GM19467 (cell line): ENCODE measurements around the gene ATP5PF.
A peak's percentile ranks its signal among the peaks of the same experiment; 100 is the strongest.
"Not testable (repeated sequence)": the region's sequence is repeated elsewhere in the genome, so short reads cannot be mapped to it uniquely, and the experiment has no call there.

Experiments
- ATAC-seq: cut with Tn5 transposase; IDR thresholded peaks from one replicate; pipeline ENCODE4 v1.9.1; 2021; ENCODE audit warnings: mild to moderate bottlenecking, moderate library complexity; ENCODE audit not compliant: unreplicated experiment

Gene ATP5PF

DNA sequence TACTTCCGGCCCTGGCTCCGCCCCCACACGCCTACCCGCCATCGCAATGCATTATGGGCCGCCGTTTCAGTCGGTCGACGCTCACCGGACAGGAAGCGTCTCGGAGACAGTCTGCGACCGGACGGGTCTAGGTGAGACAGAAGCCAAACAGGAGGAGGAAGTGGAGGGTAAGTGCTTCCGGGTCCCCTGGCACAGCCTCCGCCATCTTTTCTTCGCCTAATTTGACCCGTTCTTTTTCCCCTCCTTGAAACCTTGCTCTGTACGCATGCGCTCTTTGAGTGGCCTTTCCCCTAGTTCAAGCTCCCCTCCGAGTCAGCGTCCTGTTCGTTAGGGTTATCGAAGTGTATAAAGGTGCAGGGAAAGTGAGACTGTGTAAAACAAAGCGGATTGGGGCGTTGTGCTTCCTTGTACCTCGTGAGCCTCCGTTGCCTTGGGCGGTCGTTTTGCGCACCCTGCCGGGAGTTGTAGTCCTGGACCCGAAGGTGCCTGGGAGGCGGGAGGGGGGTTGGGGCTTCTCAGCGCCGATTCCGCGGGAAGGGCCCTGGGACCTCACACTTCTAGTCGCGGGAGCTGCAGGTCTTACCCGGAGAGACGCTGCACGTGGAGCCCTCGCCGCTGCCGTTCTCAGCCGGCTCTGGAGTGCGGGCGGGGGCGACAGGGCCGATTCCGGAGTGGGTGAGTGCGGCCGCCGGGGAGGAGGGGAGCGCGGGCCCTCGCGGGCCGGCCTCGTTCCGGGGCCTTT lies at the start of gene ATP5PF, which contains the start of gene GABPA:
TSS of gene ATP5PF (minus strand) at position 1 of the 742 bp plus-strand sequence. CDS start 5,110 bp downstream, outside the sequence.
TSS of gene GABPA (plus strand) at position 69 of the 742 bp plus-strand sequence. CDS start 6,627 bp downstream, outside the sequence.
- peak; percentile 89 for ATAC-seq

DNA sequence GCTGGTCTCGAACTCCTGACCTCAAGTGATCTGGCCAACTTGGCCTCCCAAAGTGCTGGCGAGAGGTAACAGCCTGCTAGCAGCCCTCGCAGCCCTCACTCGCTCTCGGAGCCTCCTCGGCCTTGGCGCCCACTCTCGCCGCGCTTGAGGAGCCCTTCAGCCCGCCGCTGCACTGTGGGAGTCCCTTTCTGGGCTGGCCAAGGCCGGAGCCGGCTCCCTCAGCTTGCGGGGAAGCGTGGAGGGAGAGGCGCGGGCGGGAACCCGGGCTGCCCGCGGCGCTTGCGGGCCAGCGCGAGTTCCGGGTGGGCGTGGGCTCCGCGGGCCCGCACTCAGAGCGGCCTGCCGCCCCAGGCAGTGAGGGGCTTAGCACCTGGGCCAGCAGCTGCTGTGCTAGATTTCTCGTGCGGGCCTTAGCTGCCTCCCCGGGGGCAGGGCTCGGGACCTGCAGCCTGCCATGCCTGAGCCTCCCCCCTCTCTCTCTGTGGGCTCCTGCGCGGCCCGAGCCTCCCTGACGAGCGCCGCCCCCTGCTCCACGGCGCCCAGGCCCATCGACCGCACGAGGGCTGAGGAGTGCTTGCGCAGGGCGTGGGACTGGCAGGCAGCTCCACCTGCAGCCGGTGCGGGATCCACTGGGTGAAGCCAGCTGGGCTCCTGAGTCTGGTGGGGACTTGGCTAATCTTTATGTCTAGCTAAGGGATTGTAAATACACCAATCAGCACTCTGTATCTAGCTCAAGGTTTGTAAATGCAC lies 43.6 kb upstream of the ATP5PF start:
- not testable (repeated sequence) for ATAC-seq

- no peak for ATAC-seq
These were observed 41.7 kb upstream of the ATP5PF start for GRCh38 chr21:25776440-25776839.

DNA sequence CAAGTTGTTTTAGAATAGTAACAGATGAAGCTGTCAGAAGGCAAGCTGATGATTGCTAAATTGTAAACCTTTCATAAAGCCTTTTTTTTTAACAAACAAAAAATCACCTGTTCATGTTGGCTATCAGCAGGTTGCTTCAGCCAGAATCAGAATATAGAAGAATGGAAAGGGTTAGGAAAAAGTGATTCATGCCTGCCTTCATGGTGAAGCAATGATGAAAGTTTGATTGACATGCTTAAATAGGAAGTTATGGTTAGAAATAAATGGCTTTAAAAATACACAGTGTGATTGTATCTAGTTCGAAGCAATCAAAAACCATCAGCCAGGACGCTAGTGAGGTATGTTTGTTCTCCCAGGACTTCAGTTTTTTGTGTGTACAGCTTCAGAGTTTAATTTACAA lies 38.0 kb upstream of the ATP5PF start:
- ATAC-seq = no peak

DNA sequence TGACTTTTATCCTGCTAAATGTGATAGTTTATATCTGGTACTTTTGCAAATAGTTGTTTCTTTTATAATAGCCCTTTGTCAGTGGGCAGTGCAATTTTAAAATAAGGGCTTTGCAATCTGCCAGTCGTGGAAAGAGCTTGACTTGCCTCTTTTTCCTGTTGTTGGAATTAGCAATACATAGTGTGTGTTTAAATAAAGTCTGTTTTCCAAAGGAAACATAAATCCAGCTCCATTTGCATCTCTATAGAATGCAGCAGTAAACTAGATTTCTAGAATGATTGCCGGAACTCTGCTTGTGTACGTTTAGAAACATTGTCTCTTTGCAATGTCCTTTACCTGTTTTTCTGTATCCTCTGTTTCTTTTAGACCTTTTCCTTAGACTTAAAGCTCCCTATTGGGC lies 33.2 kb upstream of the ATP5PF start:
- ATAC-seq = no peak

DNA sequence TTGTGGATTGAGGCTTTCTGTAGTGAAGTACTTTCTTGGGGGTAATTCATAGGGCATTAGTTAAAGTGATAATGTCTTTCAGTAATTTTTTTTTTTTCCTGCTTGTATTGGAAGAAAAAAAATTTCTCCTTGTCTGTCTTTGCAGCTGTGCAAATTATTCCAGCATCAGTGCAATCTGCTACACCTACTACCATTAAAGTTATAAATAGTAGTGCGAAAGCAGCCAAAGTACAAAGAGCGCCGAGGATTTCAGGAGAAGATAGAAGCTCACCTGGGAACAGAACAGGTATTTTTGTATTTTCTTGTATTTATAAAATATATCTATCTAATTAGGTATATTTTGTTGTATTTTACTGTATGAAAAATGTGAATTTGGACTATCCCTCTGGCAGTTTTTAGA lies 29.4 kb upstream of the ATP5PF start:
- no peak for ATAC-seq

DNA sequence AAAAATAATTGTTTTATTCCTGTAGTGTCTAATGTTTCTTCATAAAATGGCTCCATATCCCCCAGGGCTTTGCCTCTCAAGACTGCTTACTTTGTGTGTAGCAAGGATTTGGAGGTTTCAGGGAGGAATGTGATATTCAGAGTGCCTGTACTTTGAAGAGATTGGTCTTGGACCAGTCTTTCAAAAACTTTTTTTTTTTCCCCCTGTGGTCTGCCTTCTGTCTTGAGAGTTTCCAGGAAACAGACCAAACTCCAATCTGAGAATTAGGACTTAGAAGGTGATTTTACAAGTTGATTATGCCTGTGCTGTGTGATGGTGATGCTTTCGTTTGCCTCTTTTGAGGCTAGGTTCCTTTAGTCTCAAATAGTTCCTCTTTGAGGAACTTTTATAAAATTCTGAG lies 26.0 kb upstream of the ATP5PF start:
- no peak for ATAC-seq

- ATAC-seq = no peak
These were observed 25.4 kb upstream of the ATP5PF start for GRCh38 chr21:25760061-25760460.

DNA sequence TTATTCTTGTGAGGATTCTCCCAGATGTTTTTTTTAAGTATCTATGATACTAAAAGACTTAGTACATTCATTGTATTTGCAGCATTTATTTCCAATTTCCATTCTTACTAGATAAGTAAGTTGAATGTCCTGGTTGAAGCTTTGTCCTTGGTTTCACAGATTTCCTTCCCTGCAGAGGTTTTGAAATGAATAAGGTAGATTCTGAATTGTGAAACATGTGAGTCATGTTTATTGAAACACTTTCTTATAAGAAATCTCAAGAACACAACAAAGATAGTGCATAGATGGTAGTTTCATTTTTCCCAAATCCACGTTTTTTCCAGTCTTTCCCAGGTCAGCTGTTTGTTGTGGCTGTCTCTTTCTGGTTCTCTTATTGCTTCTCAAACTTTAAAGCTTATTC lies 24.9 kb upstream of the ATP5PF start:
- ATAC-seq = no peak

DNA sequence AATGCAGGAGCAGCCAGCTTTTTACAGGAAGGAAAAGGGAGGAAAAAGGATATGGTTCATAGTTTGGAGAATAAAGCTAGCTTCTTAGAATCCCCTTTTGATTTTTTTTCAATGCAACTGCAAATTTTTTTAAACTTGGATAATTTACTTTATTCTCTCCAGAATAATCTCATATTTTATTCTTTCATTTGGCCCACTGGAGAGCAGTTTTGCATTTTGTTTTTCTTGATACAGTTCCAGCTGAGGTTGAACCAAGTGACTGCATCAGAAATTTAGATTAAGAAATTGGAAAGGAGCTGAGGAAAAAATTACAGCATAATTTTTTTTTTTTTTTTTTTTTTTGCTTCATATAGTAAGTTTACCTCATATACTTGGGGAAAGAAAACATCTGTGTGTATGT lies 22.8 kb upstream of the ATP5PF start:
- ATAC-seq = no peak

DNA sequence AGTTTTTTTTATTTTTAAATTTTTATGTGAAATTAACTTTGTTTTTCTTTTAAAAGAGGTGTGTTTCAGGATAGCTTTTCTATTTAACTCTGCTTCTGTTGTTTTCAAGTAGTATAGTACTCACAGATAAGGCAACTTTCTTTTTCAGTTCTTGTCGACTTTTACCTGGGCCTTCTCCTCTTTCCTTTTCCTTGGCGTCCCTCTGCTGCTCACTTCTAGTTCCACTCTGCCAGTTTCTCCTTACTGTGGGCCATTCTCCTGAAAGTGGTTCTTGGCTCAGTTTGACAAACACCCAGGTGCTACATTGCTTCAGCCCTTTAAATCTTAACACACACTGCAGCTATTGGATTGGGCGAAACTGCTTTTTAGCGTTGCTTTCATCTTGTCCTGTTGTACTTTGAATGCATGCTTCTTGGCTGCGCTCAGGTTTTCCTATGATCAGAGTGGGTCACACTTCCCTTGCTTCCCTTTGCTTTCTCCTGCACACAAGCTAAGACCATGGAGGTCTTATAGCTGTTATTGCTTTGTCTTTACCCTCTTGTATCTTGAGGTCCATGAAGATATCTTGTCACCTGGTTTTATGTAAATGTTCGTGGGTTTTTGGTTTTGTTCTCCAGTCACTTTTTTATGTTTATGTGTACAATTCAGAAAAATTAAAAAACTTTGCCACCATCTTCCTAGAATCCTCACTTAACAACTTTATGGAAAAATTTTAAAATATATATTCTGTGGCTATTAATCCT lies 21.7 kb upstream of the ATP5PF start:
- no peak for ATAC-seq

- no peak for ATAC-seq
These were observed 17.7 kb upstream of the ATP5PF start for GRCh38 chr21:25752416-25752815.

GRCh38 chr21:25750085-25750484 lies 15.4 kb upstream of the ATP5PF start:
- ATAC-seq = no peak

- ATAC-seq = no peak
These were observed 10.2 kb upstream of the ATP5PF start for GRCh38 chr21:25744854-25745253.

DNA sequence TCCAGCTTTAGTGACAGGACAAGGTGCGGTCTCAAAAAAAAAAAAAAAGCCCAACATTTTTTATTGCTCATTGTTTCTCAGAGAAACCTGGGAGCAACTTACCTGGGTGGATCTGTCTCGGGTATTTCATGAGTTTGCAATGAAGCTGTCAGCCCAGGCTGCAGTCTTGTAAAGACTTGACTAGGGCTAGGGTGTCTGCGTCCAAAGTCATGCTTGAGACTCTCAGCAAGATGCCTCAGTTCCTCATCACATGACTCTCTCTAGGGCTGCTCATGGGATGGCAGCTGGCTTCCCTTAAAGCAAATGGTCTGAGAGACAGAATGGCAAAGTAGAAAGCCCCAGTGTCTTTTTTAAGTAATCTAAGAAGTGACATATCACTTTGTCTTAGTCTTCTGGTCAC lies 8.2 kb upstream of the ATP5PF start:
- ATAC-seq = no peak

DNA sequence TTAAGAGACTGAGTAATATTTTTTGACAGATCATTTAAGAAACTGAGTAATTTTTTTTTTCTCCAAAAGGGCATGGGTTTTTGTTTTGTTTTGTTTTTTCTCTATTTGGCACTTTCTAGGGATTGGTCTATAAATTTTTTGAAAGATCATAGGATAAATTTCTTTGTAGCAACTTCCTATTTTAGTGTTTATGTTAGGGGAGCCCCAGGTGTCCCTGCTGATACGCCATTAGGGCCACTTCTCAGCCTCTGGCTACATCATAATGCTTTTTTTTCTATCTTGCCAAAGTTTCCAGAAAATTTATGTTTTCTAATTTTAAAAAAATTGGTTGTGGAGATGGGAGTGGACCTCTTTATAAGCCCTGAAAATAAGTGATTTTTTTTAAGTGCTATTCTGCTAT lies 2.7 kb upstream of the ATP5PF start:
- ATAC-seq = no peak

DNA sequence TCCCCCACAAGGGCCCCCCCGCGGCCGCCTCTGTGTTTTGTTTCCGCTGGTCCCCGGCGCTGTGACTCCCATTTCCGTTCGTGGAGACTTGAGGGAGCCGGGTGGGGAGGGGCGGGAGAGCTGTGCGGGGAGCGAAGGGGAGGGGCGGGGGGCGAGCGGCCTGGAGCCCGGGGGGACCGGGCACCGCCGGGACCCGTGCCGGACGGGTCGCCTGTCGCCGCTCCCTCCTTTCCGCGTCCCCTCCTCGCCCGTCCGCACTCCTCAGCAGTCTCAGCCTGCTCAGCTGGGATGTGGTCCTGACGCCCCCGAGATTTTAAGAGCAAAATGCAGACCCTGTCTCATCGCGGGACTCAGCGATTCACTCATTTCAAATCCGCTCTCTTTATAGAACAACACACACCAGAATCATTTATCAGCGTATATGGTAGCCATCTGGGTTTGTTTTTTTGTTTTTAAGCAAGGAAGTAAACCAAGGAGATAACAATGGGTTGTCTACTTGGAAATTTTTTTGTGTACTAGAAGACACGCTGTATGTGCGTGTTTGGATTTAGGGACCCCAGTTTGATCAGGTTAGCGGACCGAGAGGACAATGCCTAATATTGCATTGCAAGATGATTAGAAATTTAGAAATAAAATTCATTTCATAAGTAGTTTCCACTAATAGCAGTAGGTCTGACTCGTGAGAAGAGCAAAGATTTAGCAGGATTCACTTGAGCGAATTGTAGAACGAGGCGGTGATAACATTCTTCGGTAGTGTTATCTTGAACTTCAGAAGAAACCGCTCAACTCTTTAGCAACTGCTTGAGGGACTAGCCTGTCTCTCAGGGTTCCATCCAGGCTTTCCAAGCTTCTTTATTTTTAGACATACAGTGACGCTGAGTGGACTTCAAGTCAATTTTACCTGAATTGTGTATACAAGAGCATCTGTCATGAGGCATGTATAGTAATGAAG lies 1.2 kb upstream of the ATP5PF start:
- ATAC-seq = peak; percentile 3

GRCh38 chr21:25734654-25734903 lies 125 bp downstream of the ATP5PF start:
- no peak for ATAC-seq

DNA sequence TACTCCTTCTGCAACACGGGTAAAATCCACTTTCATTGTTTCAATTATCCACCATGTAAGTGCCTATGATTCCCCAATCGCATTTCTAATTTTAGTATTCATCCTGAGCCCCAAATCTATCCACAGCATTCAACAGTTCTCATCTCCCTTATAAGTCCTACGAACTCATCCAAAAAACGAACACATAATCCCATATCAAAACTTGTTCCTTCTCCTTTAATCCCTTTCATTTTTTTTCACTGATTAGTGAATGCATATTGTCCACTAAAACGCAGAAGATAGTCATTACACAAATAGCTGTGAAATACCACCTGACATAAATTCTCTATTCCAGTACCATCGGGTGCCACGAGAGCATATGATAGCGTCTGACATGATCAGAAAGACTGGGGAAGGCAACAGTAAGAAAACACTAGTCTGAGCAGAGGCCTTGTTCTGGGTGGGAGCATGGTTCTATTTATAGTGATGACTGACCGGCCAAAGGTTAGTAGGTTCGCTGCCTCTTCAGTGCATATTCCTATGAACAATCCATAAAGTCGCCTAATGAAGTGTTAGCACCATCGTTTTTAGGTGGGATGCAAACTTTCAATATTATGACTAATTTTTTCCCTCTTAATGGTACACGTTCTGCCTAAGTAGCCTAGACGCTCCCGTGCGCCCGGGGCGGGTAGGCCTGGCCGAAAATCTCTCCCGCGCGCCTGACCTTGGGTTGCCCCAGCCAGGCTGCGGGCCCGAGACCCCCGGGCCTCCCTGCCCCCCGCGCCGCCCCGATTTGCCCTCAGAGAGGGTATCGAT lies 648 bp downstream of the ATP5PF start:
- peak; percentile 7 for ATAC-seq
